DOHH2 (cell line): Measurements from ENCODE around the gene PPP4R2.

Experiments used
- H3F3A ChIP-seq: fragments of 200-600 bp; sonication (generic), shearing (Covaris generic); 2 replicates; pipeline ENCODE4 v1.6.0; 2016; ENCODE audit warnings: antibody characterized with exemption, mild to moderate bottlenecking; ENCODE audit not compliant: control insufficient read depth, insufficient read depth
- H3K27ac ChIP-seq: fragments of 200-600 bp; sonication (generic); 2 replicates; pipeline ENCODE4 v1.5.1; 2014; ENCODE audit warnings: low read depth, mild to moderate bottlenecking, low read length, moderate library complexity
- H3K27me3 ChIP-seq: fragments of 200-600 bp; sonication (generic); 2 replicates; pipeline ENCODE4 v1.6.1; 2014; ENCODE audit warnings: mild to moderate bottlenecking, low read length, mixed read lengths; ENCODE audit not compliant: control insufficient read depth
- H3K36me3 ChIP-seq: fragments of 200-600 bp; sonication (generic); 2 replicates; pipeline ENCODE4 v1.6.1; 2014; ENCODE audit warnings: mild to moderate bottlenecking, low read length, moderate library complexity, mixed read lengths; ENCODE audit not compliant: control insufficient read depth
- H3K4me1 ChIP-seq: fragments of 200-600 bp; sonication (generic); 2 replicates; pipeline ENCODE4 v1.6.1; 2014; ENCODE audit warnings: mild to moderate bottlenecking, low read length, mixed read lengths; ENCODE audit not compliant: control insufficient read depth
- H3K4me2 ChIP-seq: fragments of 200-600 bp; sonication (generic); 2 replicates; pipeline ENCODE4 v1.6.0; 2014; ENCODE audit warnings: mild to moderate bottlenecking, low read length, moderate library complexity
- H3K4me3 ChIP-seq: fragments of 200-600 bp; sonication (generic); 2 replicates; pipeline ENCODE4 v1.5.1; 2014; ENCODE audit warnings: mild to moderate bottlenecking, low read length, mixed read lengths
- H3K79me2 ChIP-seq: fragments of 200-600 bp; sonication (generic); 2 replicates; pipeline ENCODE4 v1.6.1; 2014; ENCODE audit warnings: mild to moderate bottlenecking, low read length, mixed read lengths; ENCODE audit not compliant: control insufficient read depth
- H3K9me2 ChIP-seq: fragments of 200-600 bp; sonication (generic); replicated peaks from 2 replicates; pipeline ENCODE4 v1.6.1; 2014; ENCODE audit warnings: mild to moderate bottlenecking, low read length, mixed read lengths; ENCODE audit not compliant: control insufficient read depth
- H3K9me3 ChIP-seq: fragments of 200-600 bp; sonication (generic); 2 replicates; pipeline ENCODE4 v1.6.1; 2014; ENCODE audit warnings: antibody characterized with exemption, low read length, mixed read lengths; ENCODE audit not compliant: control insufficient read depth, insufficient read depth
- H4K20me1 ChIP-seq: fragments of 200-600 bp; sonication (generic); 2 replicates; pipeline ENCODE4 v1.6.0; 2014; ENCODE audit warnings: low read depth, mild to moderate bottlenecking, antibody characterized with exemption, low read length, moderate library complexity; ENCODE audit not compliant: control insufficient read depth, insufficient read depth
- CTCF ChIP-seq: fragments of 200-600 bp; sonication (generic); IDR thresholded peaks from one replicate; pipeline ENCODE4 v1.5.1; 2014; ENCODE audit warnings: antibody characterized with exemption, mild to moderate bottlenecking, low read depth, low read length; ENCODE audit not compliant: poor library complexity, severe bottlenecking
- EZH2phosphoT487 ChIP-seq: fragments of 200-600 bp; sonication (generic); IDR thresholded peaks from 2 replicates; pipeline ENCODE4 v1.6.1; 2017; ENCODE audit warnings: borderline replicate concordance, mild to moderate bottlenecking, antibody characterized with exemption, low read length, moderate library complexity, mixed read lengths

Gene PPP4R2

GRCh38 chr3:72960812-72961518, 35.6 kb upstream of the PPP4R2 start:
- Histone ChIP-seq H3K9me2 (no peaks in the 10 kb centered on the region), H3K27me3 (peaks cover 2% of the 10 kb centered on the region; the same call in 1 of the 2 replicates), H3K9me3 (no peaks in the 10 kb centered on the region), H3K4me2 (no peak overlapping the region), H4K20me1 (no peaks in the 10 kb centered on the region), H3K79me2 (no peaks in the 10 kb centered on the region), H3K4me1 (peaks cover 20% of the 10 kb centered on the region), H3K36me3 (no peaks in the 10 kb centered on the region), H3K4me3 (no peak overlapping the region), H3K27ac (no peak overlapping the region), H3F3A (no peaks in the 10 kb centered on the region)
- no peak for TF ChIP-seq EZH2phosphoT487
- no peak for TF ChIP-seq CTCF

- no peaks in the 10 kb centered on the region for H3K79me2 ChIP-seq
- no peak overlapping the region for H3K4me3 ChIP-seq
- no peak overlapping the region for H3K4me2 ChIP-seq
- no peaks in the 10 kb centered on the region for H4K20me1 ChIP-seq
- H3F3A ChIP-seq: no peaks in the 10 kb centered on the region
- H3K27me3 ChIP-seq: peaks cover 2% of the 10 kb centered on the region; the same call in 1 of the 2 replicates
- no peaks in the 10 kb centered on the region for H3K9me3 ChIP-seq
- H3K36me3 ChIP-seq: no peaks in the 10 kb centered on the region
- H3K27ac ChIP-seq: no peak overlapping the region
- no peaks in the 10 kb centered on the region for H3K9me2 ChIP-seq
- peaks cover 14% of the 10 kb centered on the region for H3K4me1 ChIP-seq
- TF ChIP-seq EZH2phosphoT487 (no peak), CTCF (no peak)
Observed at GRCh38 chr3:72961752-72962151, 34.9 kb upstream of the PPP4R2 start.

GRCh38 chr3:72962317-72962716, 34.3 kb upstream of the PPP4R2 start:
- Histone ChIP-seq H3K4me2 (no peak overlapping the region), H3K9me2 (no peaks in the 10 kb centered on the region), H3K79me2 (no peaks in the 10 kb centered on the region), H3K27ac (no peak overlapping the region), H3K9me3 (no peaks in the 10 kb centered on the region), H4K20me1 (no peaks in the 10 kb centered on the region), H3K27me3 (peaks cover 2% of the 10 kb centered on the region; the same call in 1 of the 2 replicates), H3K4me3 (no peak overlapping the region), H3K4me1 (peaks cover 10% of the 10 kb centered on the region), H3F3A (no peaks in the 10 kb centered on the region), H3K36me3 (no peaks in the 10 kb centered on the region)
- TF ChIP-seq CTCF (no peak), EZH2phosphoT487 (no peak)
